GM21529 (cell line): ENCODE data around the gene TRMT61A.

Experiments used
- ATAC-seq: cut with Tn5 transposase; IDR thresholded peaks from one replicate; pipeline ENCODE4 v1.9.1; 2021; ENCODE audit not compliant: unreplicated experiment

TRMT61A gene

DNA sequence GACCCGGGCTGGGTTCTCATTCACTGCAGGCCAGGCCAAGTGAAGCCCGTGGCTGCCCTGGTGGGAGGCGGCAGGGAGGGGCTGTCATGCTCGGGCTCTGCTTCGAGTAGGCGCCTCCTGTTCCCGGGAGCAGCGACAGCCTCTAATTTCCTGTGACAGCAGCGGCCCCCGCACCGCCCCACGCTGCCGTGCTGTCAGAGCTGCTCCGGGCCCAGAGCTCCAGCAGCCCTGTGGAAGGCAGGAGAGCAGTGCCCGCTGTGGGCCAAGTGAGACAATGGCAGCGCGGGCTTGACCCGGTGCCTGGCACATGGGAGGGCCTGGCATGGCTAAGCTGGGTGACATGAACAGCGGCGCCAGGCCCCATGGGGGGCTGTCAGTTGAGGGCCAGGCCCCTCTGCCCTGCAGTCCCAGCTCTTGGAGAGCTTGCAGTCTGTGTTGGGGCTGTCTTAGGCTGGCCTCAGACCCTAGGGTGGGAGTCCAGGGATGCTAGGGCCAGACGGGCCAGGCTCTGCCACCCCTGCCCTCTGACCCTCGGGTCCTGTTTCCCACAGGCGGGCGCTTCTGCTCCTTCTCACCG, 5.1 kb downstream of the TRMT61A start:
- ATAC-seq = no peak

DNA sequence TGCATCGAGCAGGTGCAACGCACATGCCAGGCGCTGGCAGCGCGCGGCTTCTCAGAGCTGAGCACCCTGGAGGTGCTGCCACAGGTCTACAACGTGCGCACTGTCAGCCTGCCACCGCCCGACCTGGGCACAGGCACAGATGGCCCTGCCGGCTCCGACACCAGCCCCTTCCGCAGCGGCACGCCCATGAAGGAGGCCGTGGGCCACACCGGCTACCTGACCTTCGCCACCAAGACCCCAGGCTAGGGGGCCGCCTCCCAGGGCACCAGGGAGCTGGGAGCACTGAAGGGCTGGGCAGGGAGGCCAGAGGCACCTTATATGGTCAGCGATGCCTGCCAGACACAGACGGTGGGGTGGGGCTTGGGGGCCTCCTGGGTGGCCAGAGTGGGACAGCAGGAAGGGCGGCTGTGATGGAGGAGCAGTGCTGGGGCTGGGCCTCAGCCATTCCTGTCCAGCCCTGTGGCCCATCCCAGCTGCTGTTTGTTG, 5.6 kb downstream of the TRMT61A start:
- no peak for ATAC-seq

DNA sequence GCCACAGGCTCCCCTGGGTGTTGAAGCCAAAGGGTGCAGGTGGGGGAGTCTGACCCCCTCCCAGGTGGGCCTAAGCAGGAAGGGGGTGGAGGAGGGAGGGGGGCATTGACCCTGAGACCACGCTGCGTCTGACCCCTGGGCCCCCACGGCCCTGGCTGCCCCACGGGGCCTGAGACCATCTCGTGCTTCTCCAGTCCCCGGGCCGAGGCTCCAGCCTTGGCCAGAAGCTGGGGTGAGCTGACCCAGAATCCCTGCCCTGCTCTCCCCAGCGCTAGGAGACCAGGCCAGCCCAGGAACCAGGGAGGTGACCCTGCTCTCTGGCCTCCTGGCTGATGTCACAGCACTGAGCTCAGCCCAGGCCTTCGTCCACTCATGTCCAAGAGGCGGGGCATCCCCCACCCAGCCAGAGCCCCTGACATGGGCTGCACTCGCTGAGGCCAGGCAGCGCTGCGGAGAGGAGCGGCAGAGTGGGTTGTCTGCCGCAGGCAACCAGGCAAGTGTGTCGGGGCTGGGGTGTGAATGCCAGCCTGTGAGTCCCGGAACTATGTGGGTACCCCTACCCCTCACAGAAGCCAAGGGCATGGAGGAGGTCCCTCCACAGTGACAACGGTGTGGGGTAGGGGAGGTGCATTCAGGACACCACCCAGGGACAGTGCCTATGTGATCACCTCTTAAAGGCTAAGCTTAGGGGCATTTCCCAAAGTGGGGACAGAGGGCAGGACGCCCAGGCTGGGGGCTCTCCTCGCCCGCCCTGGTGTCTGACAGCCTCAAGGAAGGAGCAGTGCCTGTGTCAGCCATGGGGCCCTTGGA, 6.3 kb downstream of the TRMT61A start:
- ATAC-seq = no peak

DNA sequence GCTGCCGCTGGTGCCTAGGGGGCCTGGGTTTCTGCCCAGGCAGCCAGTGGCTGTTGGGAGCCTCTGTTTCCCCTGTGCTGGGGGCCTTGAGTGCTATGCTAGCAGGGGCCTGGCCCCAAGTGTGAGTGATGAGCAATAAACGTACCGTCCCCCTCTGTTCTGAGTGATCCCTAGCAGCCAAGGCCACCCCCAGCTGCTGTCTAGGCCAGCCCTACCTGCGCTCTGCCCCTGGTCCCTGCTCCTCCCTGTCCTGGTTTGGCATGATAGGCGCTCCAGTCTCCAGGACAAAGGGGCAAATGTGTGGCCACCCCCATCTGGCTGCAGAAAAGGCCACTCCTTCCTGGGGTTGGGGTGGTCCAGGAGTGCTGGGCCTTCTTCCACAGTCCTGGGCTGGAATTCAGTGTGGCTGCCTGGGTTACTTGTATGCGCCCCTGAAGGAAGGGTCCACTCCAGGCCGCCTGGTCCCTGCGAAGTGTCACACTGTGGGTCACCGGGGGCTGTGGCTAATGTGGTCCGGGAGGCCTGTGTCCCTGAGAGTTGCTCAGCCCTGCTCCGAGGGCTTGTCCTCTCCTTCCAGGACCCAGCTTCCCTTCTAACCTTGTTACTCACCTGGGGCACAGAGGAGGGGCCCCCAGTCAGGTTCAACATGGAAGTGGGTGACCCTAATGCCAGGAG, 7.0 kb downstream of the TRMT61A start:
- ATAC-seq = no peak

GRCh38 chr14:103536693-103537092, 7.7 kb downstream of the TRMT61A start:
- no peak for ATAC-seq

DNA sequence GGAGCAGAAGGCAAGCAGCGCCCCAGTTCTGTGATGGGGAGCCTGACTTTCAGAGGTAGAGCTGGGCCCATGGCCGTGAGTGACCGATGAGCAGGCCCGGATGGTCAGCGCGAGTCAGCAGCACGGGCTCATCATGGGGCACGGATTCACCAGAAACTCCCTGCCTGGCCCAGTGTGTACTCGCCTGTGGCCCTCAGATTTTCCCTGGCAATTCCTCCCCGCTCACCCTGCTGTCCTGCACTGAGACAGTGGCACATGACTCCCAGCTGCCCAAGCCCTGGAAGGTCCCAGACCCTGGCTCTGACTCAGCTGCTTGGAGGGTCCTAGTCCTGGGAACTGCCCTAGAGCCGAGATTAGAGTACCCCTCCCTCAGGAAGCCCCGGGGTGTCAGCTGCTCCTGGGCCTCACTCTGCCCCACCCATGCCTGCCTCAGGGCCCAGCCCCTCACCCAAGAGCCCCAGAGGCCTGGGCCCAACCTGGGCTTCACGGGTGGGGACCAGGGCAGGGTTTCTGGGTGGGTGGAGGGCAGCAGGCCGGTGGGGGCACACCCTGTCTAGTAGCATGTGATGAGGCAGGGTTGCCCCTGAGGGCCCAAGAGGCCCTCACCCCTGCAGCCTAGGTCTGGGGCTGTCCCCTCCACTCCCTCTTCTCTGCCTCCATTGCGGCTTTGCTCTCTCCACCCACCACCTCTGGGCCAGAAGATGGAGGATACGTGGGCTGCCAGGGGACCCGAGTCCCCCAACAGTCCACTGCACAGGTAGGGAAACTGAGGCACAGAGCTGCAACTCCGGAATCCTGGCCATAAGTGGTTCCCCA, 8.4 kb downstream of the TRMT61A start:
- ATAC-seq = no peak

- ATAC-seq = no peak
Observed at GRCh38 chr14:103538291-103539055, 9.5 kb downstream of the TRMT61A start.

DNA sequence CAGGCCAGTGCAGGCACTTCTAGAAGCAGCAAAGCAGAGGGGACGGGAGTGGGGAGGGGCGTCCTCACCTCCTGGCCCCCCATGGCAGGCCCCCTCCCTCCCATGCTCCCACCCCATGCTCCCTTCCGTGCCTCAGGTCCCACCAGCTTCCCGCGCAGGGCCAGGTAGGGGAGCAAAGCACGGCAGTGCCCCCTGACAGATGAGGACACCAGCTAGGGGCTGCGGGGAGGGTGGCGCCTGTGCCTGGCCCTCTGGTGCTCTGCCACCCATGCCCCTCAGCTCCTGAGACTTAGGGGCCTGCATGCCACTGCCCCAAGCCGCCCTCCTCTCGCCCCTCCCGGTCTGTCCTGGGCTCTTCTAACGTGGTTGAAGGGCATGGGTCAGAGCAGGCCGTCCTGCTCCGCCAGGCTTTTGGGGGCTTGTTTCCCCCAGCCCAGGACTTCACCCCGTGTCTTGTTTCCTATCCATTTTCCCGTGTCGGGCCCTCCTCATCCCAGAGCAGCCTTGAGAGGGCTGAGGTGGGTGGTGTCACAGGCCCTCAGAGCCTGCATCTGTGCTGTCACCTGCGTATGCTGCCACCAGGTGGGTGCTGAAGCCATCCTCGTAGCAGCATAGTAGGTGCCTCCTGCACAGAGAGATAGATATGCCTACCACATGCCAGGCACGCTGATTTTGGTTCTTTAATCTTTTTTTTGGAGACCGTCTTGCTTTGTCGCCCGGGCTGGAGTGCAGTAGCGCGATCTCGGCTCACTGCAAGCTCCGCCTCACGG, 10.2 kb downstream of the TRMT61A start:
- ATAC-seq = no peak

DNA sequence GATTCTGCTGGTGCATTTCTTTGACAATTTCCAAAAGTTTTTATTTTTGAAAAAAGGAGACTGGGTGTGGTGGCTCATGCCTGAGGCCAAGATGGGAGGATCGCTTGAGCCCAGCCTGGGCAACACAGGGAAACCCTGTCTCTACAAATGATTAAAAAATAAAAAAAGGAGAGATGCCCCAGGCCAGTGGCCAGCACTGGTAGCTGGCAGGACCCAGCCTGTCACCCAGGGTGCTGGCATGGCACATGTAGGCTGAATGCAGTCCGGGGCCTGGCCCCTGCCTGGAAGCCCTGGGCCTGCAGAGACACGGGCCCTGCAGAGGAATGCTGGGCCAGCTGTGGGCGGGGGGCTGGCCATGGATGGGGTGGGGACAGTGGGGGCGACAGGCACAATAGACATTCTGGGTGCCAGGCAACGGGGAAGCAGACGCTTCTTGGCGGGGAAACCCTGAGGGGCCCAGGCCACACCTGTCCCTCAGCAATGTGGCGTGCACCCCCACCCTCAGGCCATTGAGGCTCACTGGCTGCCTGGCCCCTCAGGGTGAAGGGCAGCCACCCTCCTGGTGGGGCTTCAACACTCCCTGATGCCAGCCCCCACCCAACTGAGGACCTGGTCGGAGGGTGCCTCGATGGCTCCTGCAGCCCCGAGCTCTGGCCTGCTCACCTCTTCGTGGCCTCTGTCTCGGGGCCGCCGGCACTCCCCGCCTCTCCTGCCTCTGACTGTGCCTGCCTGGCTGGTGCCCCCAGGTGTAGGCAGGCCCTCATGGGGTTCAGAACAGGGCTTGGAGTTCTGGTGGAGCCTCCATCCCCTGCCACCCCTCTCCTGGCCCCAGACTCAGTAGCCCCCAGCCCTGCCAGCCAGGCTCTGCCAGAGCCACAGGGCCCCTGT, 12.1 kb downstream of the TRMT61A start:
- ATAC-seq = no peak

GRCh38 chr14:103541709-103542604, 13.0 kb downstream of the TRMT61A start:
- no peak for ATAC-seq

DNA sequence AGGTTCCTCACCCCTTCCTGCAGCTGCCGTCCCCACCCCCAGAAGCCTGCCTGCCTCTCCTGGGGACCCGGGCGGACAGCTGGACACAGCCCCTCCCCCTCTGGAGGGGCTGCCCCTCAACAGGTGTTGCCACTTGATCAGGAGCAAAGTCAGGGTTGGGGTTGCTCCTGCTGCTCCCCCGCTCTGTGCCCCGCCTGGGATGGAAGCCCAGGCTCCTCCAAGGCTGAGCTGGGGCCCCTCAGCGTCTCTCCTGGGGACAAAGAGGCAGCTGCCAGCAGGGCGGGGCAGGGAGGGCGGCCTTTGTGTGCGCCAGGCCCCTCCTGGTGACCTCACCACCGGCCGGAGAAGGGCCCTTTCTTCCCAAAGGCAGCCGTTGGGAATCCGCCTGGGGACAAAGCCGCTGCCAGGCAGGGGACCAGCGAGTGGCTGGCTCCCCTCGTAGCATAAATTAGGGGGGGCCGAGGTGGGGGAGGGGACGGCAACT, 13.7 kb downstream of the TRMT61A start:
- no peak for ATAC-seq

DNA sequence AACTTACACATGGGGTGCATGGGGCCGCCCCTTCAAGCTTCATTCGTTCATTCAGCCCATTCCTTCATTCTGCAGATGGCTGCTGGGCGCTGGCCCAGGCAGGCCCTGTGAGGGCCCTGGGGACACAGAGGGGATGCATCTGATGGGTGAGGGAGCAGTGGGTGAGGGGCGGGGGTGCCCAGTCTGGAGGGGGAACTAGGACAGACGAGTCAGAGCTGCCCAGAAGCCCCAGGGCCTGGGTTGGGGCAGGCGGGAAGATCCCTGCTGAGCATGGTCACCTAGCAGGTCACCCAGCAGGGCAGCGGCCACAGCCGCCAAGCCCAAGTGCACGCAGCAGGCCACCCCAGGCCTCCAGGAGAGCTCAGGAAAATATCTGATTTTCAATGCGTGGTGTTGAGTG, 14.1 kb downstream of the TRMT61A start:
- ATAC-seq = no peak

- ATAC-seq = no peak
Observed at GRCh38 chr14:103543721-103544387, 14.9 kb downstream of the TRMT61A start.

GRCh38 chr14:103544388-103545218, 15.6 kb downstream of the TRMT61A start:
- no peak for ATAC-seq

- ATAC-seq = no peak
Observed at GRCh38 chr14:103545219-103545914, 16.4 kb downstream of the TRMT61A start.
